GM12874 (cell line): Measurements from ENCODE around the gene OR1A1.

Source experiments
- CTCF ChIP-seq: IDR thresholded peaks from 2 replicates; pipeline ENCODE4 v1.5.1; 2011; ENCODE audit warnings: low read depth, mild to moderate bottlenecking, control low read depth, low read length, moderate library complexity; ENCODE audit not compliant: insufficient read depth

OR1A1 gene

GRCh38 chr17:3207367-3207766 is at the start of gene OR1A1:
Gene OR1A1 (plus strand): TSS chr17:3207667. CDS start chr17:3215621, 7,954 bp downstream.
- TF ChIP-seq CTCF: no peak

- no peak for TF ChIP-seq CTCF
These were observed 39.9 kb upstream of the OR1A1 start for GRCh38 chr17:3167574-3167973.

- no peak for TF ChIP-seq CTCF
These were observed 17.5 kb upstream of the OR1A1 start for GRCh38 chr17:3189961-3190360.

GRCh38 chr17:3197219-3197618 is 10.2 kb upstream of the OR1A1 start, which contains the start of gene OR1A2:
Gene OR1A2 (plus strand): TSS chr17:3197519. CDS start chr17:3197519, 0 bp downstream.
- TF ChIP-seq CTCF: no peak

GRCh38 chr17:3208484-3208883 is 1.0 kb downstream of the OR1A1 start:
- no peak for TF ChIP-seq CTCF

GRCh38 chr17:3213001-3213400 is 5.5 kb downstream of the OR1A1 start:
- no peak for TF ChIP-seq CTCF

- TF ChIP-seq CTCF: no peak
These were observed 6.1 kb downstream of the OR1A1 start for GRCh38 chr17:3213587-3213986.

- no peak for TF ChIP-seq CTCF
These were observed 14.4 kb downstream of the OR1A1 start for GRCh38 chr17:3221850-3222249.
